T-helper 1 cell (primary cell): ENCODE measurements around the gene SS18L1.
"Not testable (repeated sequence)": the region's sequence is repeated elsewhere in the genome, so short reads cannot be mapped to it uniquely, and the experiment has no call there.

Experiments
- DNase-seq, 5 donors: peaks; one replicate each; pipeline ENCODE4 v3.0.0-alpha.2; 2012 to 2020

The SS18L1 gene

DNA sequence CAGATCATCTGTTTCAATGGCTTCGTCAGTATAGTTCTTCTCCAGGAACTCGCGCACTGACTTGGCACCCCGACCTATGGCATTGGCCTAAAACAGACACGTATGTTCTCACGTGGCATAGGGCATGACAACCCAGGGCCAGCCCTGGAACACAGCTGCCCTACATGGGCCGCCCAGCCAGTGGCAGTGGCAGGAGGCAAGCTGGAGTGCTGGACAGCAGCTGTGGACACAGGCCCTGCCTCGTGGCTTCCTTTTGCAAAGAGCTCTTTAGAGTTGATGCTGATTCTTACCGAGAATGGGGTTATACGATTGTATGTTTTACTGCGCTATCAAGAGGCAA, 5.4 kb upstream of the SS18L1 start:
- DNase-seq, result no peak

DNA sequence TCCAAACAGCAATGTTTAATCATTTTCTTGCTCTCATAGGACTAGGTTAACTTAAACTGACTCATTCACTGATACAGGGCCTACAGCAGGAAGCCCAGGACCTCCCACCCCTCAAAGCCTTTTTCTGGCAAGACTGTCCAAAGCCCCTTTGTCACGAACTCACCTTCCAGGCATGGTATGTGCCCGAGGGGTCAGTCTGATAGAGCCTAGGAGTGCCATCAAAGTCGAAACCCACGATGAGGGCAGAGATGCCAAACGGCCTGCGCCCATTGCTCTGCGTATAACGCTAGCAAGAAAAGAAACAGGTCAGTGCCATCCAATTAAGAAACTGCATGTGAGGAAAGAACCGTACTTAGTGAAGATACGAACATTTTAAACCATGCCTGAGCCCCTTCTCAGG, 4.7 kb upstream of the SS18L1 start:
- no peak for DNase-seq

DNA sequence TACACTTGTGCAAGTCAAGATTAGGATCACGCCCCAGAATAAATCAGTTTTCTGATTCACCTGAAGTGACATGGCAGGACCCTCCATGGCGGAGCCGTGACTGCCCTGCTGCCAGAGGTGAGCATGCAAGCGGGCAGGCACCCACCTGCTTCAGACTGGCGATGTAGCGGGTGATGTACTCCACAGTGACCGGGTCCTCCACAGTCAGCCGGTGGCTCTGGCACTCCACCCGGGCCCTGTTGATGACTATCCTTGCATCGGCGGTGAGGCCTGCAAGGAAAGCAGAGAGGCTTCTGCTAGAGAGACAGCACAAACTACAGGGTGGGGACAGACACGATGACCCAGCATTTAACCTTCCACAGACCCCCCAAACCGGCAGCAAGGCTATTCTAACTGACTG, 3.9 kb upstream of the SS18L1 start:
- no peak for DNase-seq

DNA sequence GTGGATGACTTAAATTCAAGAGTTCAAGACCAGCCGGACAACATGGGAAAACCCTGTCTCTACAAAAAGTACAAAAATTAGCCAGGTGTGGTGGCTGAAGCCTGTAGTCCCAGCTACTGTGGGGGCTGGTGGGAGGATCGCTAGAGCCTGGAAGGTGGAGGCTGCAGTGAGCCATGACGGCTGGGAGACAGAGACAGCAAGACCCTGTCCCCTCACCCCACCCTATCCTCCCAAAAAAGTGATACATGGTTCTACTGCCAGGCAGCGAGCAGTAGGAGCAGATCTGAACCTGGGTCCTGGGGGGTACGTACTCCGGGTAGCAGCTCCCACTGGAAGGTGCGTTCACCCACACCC, 2.5 kb upstream of the SS18L1 start:
- DNase-seq, result no peak

DNA sequence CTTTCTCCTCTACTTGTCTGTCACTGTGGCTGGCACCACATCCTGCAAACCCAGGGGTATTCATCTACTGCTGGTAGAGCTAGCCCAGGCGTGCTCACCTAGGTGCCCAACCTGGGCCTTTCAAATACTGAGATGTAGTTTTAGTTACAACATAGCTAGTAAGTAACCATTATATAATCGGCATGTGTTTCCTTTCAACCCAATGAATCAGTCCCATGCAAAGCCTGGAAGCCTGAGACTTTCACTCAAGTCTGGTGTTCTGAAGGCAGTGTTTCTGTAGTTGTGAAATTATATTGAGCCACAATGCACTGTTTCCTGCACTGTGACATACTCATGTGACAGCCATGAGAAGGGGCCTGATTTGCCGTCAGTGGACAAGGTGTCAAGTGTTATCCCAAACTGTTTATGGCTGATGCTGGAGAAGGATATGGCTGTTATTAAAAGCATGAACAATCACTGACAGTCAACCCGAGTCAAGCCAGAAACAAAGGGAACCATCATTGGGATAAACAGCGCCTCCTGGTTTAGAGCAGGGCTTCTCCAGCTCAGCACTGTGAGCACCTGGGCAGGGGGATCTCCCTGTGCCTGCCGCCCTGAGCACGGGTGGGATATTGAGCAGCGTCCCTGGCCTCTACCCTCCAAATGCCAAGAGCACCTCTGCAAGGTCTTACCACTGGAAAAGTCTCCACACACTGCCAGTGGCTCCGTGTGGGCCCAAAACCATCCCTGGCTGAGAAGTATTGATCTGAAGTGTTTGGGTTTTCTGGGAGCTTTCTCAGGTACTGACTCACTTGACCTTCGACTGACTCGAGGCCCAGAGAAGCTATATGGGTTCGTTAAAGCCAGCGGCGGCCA, 1.9 kb upstream of the SS18L1 start:
- DNase-seq, result peak in 1 of 5 donors; percentile 20

DNA sequence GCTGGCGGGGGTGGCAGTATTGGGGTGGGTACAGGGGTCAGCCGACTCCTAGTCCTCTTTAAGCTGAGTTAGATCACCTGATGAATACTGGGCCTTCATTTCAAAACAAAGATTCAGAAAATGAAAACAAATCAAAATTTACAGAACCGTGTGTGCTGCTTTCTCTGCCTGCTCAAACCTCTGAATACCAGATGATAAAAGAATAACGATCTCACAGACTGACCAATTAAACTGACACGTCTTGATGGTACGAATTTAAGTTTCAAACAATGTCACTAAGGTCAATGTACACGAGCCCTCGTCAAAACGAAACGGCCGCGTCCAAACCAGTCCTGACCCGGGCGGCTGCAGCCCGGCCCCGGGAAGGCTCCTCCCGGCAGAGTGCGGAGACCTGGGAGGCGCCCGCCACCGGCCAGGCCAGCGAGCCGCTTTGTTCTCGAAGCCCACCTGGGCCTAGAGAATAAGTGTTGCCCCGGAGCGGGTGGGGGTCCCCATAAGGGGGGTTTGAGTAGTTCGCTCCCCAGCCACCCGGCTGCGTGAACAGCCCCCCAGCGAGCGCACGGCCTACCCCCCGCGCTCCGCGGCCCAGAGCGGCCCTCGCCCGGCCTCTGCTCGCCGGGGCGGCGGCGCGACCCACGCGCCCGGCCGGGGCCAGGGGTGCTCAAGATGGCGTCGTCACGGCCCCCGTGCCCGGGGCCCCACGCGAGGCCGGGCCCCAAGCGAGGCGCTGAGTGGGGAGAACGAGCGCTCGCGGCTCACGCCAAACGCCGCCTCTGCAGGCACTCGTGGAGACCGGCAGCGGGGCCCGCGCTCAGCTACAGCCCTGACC, 1.1 kb upstream of the SS18L1 start:
- no peak for DNase-seq

DNA sequence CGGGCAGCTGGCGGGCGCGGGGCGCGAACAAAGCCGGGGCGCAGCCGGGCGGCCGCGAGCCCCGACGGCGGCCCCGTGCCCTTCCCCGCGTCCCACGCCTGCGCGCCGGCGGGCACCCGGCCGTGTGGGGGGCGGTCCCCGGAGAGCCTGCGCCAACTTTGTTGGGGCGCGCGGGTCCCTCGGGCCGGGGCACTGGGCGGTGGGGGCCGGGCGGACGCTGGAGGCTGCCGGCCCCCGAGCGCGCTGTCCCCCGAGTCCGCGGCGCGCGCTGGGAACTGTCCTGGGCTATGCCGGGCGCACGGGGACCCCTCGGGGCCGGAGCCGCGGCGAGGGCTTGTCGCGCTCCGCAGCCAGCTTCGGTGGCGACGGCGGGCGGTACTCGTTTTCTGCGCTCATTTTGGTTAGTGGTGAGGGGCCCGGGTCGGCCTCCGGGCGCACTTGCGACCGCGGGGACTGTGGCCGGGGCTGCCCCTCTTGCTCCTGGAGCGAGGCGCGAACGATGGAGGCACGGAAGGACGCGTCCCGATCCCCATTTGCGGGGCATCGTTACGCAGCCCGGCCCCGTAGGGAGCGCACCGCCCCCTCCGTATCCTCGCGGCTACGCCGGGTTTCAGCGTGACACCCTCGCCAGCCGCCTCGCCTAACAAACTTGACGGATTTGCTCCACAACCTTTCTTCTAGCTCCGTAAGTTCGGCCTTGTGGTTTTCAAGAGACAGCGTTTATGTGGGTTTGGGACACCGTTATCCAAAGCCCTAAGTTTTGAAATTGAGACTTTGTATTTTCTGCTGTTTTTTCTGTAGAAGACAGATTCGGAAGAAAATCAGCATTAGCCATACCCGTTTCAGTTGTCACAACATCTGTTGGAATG, 622 bp downstream of the SS18L1 start:
- peak in 4 of 5 donors; percentile 30 to 63 (median 40) for DNase-seq

DNA sequence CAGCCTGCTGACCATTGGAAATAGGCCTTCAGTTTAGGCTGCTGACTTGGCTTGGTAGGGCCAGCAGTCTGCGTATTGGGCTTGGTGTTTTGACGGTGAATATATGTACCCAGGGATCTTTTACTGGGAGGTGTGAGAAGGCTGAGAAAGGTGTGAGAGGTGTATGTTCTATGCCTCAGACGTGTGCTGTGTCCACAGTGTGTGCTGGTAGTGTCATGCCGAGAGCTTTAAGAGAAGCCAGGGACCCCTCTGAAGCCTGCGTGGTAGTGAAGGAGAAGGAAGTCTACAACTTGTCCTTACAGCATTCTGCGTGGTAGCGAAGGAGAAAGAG, 2.1 kb downstream of the SS18L1 start:
- DNase-seq, result no peak

DNA sequence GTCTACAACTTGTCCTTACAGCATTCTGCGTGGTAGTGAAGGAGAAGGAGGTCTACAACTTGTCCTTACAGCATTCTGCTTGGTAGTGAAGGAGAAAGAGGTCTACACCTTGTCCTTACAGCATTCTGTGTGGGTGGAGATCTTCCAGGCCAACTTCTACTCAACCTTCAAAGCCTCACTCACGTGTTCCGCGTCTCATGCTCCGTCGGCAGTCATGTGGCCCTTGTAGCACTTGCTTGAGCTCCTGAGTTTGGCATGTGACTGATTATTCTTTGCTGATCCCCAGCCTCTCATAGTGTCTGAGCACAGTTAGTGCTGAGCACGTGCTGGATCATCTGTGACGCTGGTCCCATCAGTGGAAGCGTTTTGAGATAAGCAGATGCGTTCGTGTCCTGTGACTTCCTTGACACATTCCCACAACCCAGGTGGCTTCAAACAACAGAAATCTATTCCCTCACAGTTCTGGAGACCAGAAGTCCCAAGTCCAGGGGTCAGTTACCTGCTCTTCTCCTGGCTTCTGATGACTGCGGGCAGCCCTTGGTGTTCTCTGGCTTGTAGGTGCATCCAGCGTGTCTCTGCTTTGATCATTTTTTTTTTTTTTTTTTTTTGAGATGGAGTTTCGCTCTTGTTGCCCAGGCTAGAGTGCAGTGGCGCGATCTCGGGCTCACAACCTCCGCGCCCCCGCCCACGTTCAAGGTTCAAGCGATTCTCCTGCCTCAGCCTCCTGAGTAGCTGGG, 2.6 kb downstream of the SS18L1 start:
- no peak for DNase-seq

DNA sequence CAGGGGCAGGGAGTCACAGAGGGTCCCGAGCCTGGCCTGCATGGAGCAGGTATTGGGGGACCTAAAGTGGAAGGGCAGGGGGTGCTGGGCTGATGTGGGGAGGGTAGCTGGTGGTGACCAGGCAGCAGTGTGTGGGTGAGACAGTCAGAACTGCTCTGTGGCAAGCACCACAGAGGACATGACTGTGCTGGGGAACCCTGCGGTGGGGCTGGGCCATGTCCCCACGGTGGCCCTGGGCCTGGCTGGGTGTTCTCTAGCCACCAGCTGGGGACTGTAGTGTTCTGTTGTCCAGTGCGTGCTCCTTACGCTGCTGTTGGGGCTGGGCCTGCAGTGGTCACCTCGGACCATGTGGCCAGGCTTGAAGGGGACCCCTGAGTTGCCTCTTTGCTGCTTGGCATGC, 3.6 kb downstream of the SS18L1 start:
- no peak for DNase-seq

DNA sequence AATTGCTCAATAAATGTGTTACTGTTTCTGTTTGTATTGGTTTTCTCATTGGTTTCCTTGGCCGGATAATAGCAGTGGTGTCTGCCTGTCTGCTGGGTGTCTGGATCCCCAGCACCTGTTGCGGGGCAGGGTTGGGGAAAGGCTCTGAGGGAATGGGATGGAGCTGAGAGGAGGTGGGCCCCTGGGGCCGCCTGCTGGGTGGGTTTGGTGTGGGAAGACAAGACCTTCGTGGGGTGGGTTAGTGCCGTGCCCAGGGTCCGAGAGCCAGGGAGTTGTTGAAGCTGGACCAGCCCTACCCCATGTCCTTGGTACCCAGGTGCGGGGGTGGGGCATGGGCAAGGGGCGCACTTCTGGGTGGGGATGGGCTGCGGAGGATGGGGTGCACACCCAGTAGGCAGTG, 4.0 kb downstream of the SS18L1 start:
- no peak for DNase-seq

DNA sequence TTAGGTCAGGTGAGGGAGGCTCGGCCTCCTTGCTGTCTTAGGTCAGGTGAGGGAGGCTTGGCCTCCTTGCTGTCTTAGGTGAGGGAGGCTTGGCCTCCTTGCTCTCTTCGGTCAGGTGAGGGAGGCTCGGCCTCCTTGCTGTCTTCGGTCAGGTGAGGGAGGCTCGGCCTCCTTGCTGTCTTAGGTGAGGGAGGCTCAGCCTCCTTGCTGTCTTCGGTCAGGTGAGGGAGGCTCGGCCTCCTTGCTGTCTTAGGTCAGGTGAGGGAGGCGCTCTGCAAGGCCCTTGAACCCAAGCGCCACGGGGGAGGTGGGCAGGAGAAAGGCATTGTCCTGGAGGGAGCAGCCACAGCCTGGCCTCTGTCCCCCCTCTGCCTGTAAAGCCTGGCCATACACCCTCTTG, 4.8 kb downstream of the SS18L1 start:
- not testable (repeated sequence) for DNase-seq

DNA sequence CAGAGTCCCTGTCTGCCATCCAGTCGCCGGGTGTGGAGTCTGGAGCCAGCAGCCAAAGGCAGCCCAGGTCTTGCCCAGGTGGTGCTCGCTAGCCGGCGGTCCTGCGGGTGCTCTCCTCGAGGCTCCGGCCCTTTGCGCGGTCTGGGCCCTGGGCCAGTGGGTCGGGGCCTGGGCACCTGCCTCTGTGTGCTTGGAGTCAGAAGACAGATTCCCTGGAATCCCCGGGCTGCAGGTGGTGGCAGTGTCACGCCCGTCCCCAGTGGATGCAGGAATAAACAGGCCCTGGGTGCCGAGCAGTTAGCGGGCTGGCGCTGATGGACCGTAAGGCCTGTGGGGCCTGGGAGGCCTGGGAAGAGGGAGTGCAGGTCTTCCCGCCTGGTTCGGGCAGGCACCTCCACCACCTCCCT, 5.3 kb downstream of the SS18L1 start:
- no peak for DNase-seq

DNA sequence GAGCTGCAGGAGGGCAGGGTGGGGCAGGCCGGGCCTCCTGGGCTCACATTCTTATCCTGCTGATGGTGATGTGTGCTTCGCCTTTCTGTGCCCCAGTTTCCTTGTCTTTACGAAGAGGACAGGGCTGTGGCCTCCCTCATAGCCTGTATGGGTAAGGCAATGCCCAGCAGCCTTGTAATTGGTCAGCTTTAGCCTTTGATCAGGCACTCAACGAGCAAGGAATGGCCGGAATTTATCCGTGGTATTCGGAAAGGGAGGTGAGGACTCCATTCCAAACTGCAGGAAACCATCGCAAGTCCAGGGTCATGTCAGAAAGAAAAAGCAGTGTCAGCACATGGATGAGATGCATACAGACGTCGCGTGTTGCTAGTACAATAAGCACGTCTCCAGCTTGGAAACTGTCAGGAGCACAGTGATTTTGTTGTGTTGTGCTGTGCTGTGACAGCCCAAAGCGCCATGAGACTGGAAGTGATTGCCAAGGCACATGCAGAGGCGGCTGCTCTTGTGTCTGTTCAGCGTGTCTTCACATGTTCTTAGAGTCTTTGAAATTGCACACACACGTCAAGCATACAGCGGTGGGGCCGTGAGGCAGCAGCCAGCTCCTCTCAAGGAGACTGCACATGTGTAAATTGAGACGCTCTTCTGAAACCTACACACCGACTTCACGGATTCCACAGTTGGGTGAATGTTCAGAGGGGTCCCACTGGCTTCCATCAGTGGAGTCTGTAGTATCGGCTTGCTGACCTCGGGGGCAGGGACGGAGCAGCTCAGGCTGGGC, 6.2 kb downstream of the SS18L1 start:
- DNase-seq, result no peak

DNA sequence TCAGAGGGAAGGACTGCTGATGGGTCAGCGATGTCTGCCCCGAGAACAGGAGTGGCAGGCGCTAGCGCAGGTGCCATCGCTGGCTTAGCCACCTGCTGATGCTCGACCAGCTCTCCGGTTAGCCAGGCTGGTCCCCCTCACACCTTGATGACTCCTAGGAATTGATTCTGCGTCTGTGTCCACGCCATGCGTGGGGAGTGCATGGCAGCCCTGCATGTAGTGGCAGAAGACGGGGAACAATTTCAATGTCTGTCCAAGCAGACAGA, 6.7 kb downstream of the SS18L1 start:
- no peak for DNase-seq

DNA sequence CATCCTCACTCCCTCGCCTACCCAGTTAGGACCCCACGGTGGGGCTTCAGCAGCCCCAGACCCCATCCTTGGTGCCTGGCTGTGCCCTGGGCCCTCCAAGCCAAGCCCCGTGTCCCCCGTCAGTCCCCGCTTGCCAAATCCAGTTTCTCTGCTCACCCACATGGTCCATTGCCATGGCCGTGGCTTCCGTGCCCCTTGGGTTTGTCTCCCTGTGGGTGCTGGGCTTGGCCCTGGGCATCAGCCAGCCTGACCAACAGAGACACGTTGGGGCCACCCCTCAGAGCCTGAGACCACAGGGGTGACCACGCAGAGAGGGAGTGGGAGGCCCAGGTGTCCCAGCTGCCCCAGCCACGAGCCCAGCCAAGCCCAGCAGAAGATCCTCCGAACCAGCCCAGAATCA, 7.7 kb downstream of the SS18L1 start:
- DNase-seq, result no peak

DNA sequence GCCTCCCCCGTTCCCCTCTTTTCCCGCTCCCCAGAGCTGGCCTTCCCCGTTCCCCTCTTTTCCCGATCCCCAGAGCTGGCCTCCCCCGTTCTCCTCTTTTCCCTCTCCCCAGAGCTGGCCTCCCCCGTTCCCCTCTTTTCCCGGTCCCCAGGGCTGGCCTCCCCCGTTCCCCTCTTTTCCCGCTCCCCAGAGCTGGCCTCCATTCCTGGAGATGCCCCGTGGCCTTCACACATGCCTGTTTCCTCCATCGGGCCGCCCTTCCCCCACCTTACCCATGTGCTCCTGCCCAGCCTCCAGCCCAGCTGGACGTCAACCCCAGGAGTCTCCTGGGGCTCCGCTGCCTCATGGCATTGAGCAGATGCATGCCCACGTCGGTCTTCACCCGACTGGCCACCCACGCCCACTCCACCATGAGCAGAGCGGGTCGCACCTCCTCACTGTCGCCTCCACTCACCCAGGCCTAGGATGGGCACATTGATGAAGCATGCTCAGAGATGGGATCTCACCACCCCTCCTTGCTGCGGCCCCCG, 8.3 kb downstream of the SS18L1 start:
- no peak for DNase-seq

DNA sequence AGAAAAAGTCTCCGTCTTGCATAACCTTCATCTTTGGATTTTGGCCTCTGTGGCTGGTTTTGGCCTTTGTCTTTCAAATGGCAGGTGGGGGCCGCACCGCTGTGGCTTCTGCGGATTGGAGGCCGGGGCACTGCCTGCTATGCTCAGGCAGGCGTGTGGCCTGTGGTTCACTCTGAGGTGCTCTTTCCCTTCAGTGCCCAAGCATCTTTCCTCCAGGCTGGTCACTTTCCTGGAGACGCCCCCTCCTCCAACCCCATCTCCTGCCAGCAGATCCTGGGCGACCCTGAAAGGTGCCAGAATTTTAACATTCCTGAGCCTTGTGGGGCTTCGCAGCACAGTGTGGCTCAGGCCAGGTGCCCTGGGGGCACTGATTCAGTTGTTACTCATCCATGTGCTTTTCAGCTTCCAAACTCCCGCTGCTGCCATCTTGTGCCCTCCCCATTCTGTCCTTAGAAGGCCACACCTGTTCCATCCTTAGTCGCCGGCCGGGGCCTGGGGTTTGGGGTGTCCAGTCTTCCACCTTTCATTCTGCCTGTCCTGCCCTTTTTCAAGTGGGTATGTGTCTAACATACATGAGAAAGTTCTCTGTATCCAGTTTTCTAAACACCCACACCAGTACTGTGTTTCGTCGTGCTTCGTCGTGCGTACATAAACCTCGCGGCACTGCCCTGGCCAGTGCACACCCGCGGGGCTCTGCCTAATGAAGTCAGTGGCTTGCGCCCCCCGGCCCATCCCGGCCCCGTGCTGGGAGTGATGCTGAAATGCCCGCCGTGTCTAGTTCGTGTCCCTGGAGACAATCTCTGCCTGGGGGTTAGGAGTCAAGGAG, 12.1 kb downstream of the SS18L1 start:
- DNase-seq, result no peak

DNA sequence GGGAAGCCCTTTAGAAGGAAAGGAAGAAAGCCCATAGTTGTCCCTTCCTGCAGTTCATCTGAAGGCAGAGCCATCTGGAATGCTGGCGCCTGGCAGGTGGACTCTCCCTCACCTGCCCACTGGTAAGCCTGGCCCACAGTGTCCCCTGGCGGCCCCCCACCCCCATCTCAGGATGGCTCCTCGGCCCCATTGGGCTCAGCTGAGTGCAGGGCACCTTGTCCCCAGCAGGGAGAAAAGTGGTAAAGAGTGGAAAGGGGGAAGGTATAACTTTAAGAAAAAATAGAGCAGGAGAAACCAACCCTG, 12.6 kb downstream of the SS18L1 start:
- no peak for DNase-seq

DNA sequence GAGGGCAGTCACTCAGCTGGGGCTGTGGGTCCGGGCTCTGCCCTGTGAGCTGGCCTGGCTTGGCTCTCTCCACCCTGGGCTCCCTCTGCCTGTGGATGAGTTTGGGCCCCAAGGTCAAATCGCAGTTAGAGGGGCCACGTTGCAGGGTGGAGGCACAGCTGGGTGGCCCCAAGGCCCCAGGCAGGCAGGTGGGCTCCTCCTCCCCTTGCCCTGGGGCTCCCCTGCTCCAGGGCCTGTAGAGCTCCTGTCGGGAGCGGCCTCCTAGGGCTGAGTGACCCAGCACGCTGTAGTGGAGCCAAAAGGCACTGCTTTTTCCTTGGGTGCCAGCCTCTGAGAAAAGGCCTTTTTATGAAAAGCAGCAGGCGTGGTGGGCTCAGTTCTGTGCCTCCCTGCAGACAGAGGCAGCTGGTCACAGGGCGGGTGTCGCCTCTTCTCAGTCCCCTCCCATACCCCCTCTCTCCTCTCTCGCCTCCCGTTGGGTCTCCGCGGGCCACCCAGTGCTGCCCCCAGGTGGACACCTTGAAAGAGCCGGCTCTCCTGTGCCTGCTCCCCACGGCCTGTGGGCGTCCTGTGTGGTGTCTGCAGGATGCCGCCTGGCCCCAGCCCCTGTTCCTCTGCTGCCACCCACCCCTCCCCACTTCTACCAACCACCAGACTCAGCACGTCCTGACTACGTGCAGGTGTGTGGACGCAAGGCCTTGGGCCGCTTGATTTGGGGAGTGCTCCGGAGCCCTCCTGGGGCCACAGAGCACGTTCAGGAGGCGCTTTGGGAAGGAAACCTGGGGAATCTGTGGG, 13.2 kb downstream of the SS18L1 start:
- peak; percentile 46 to 72 (median 56) for DNase-seq
